ENCODE results near the gene NEDD9.
A peak's percentile ranks its signal among the peaks of the same experiment; 100 is the strongest.

NEDD9 gene

DNA sequence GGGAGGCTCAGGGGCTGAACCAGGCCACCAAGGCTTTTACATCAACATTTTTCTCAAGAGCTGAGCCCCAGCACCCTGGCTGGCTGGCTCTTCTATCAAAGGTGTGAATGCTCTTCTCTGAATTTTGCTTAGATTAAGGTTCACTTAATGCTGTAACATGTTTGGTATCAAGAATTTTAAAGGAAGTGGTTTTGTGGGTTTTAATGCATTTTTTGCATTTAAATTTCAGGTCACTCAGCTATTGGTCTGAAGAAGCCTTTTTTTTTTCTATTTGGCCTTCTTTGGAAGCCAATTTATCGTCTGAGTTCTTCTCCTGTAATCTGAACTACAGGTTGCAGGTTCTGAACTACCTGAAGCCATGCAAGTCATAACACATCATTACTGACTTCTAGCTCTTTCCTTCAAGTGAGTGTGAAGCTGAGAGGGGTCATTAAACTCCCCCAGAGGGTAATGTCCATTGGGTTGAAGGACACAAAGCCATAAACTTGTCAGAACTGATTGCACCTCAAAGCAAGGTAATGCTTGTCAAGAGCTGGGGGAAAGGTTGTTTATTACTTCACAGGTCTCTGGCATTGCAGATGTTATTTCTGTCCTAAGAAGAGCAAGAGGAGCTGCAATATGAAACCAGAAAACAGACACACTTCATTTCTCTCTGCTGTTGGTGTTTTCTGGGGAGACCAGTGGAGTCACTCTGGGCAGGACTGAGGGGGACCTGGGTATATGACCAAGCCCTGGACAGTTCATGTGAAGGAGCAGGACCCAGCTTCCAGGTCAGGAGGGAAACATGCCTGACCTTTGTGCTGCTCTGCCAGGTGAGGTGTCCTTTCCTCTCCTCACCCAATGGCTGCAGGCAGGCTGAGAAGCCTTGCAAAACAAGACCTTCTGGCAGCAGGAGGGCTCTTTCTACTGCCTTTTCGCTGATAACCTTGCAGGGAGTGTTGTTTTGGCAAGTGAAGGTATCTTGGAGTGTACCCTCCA is 26.1 kb upstream of the NEDD9 start:
- no peak for DNase-seq

DNA sequence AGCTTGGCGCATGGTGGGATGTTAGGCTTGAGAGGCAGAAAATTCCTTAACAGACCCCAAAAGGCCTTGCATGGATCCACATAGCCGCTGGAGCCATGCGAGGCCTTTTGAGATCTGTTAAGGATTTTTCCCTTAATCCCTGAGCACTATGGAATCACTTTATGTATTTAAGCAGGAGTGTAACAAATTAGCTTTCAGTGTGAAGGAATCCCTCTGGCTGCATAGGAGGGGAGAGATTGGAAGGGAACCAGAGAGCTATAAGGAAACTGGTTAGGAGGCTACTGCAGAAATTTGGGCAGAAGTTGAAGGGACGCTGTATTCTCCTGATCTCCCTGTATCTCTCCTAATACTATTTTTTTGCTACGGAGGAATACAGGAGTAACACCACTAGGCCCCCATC is 23.1 kb upstream of the NEDD9 start:
- DNase-seq = no peak

GRCh38 chr6:11253594-11253993 is 21.1 kb upstream of the NEDD9 start:
- no peak for DNase-seq

- DNase-seq = no peak
Observed at GRCh38 chr6:11251553-11252360, 19.3 kb upstream of the NEDD9 start.

DNA sequence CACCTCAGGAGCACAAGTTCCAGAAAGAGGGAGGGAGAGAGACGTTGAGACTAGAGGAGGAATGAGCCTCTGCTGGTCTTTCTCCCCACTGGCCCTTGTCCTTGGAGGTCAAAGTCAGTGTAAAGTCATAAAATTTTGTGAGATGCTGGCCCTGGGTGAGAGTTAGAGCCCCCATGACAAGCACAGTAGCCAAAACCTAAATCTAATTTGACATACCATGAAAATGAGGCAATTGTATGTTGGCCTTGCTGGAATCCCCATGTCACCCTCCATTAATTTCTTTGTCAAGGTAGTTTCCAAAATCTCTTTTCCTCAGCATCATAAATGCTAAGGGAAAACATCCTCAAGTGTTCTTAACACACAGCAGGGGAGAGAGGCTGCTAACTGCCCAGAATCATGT is 17.6 kb upstream of the NEDD9 start:
- DNase-seq = no peak

- DNase-seq = no peak
Observed at GRCh38 chr6:11248974-11249761, 16.7 kb upstream of the NEDD9 start.

- no peak for DNase-seq
Observed at GRCh38 chr6:11246722-11247121, 14.3 kb upstream of the NEDD9 start.

GRCh38 chr6:11245381-11246256 is 13.2 kb upstream of the NEDD9 start:
- DNase-seq = no peak

DNA sequence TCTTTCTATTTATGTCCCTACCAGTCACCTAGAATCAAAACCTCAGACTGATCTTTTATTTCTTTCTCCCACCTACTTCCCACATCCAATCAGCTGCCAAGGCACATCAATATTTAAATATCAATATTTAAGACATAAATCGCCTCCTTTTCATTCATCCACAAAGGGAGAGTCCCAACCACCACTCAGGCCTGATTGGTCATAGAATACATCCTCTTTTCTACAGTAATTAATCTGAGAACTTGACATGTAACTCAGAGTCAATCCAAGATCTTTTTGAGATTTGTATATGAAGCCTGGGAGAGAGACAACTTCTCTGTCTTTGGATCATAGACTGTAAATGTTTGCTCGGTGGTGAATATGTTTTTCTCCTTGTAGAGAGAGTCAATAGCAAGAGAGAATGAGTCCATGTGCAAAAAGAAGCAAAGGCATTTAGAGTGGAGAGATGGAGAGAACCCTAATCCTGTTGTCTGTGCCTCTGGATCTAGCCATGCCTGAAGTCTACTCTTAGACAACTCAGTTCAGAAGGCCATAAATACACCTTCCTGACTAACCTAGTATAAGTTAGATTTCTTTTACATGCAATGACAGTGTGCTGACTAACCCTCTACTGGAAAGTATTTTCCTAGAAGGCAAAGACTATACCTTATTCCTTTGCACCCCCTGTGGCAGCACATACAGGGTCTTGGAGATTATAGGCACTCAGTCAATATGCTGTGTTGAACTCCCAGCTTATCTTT is 12.1 kb upstream of the NEDD9 start:
- no peak for DNase-seq

GRCh38 chr6:11243861-11244260 is 11.4 kb upstream of the NEDD9 start:
- DNase-seq = no peak

GRCh38 chr6:11242711-11243110 is 10.2 kb upstream of the NEDD9 start:
- no peak for DNase-seq

GRCh38 chr6:11241793-11242201 is 9.3 kb upstream of the NEDD9 start:
- DNase-seq = no peak

- DNase-seq = no peak
Observed at GRCh38 chr6:11241154-11241792, 8.8 kb upstream of the NEDD9 start.

- DNase-seq = no peak
Observed at GRCh38 chr6:11237956-11238355, 5.5 kb upstream of the NEDD9 start.

DNA sequence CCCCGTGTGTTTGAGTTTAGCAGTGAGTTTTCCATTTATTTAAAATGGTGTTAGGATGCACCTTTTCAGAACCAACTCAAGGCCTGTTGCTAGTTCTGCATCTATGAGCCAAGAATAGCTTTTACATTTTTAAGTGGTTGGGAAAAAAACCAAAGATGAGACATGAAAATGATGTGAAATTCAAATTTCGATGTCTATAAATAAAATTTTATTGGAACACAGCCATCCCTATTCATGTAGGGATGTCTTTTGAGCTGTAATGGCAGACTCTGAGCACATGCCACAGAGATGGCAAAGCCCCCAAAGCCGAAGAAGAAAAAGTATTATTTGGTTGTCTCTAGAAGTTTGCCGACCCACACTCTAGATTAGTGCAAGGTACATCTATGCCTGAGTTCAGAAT is 5.0 kb upstream of the NEDD9 start:
- no peak for DNase-seq

GRCh38 chr6:11236915-11237314 is 4.4 kb upstream of the NEDD9 start:
- DNase-seq = no peak

DNA sequence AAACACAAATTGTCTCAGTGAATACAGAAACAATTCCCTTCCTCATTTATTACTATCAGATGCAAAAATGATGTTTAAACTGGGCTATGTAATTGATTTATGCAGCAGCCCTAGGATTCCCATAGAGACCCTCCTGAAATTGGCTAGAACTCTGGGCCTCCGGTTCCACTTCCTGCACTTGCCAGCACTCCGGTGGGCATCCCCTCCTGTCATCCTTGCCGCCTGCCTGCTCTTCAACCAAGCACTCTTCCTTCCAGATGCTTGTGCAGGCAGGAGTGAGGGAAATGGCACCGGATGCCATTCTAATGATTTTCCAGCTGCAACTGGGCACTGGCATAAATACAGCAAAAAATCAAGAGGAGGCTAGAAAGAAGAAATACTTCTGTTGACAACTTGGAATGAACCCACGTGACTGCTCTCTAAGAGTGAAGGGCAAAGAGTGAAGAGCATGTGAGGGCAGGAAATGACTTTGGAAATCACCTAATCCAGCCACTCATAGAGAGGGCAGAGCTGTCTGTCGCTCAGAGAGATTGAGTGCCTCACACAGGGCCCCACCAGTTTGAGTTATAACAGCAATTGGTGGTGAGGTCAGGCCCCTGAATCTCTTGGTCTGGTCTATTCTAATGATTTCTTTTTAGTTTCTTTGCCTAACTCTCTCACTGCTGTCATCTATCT is 3.7 kb upstream of the NEDD9 start:
- DNase-seq = peak; percentile 32

- no peak for DNase-seq
Observed at GRCh38 chr6:11235062-11235461, 2.6 kb upstream of the NEDD9 start.

GRCh38 chr6:11233673-11234573 is 1.5 kb upstream of the NEDD9 start:
- DNase-seq = no peak
